ENCODE measurements around the gene COA8. TPM values are rescaled to one million over a fixed set of nuclear protein-coding genes. Genes with fewer than 3 reads are reported as not detected.

Gene COA8
- polyA plus RNA-seq, 3 donors, result 13.2 to 58.1 (median 52.3) TPM

DNA sequence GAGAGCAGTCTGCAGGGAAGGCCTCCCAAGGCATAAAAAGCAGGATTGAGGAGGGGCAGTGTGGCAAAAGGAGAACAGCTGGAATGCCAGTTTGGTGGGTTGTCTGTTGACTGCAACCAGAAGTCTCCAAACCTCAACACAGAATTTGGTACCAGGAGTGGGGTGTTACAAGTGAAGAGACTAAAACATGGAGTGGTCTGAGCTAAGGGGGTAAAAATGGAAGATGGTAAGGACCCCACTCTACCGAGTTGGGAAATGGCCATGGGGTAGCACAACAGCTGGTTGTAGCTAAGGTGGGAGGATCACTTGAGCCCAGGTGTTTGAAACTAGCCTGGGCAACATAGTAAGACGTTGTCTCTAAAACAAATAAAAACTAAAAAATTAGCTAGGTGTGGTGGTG, 48.5 kb downstream of the COA8 start:
- Histone ChIP-seq H3K79me2 (ENCODE audit: insufficient read depth, low read length) (no peaks in the 10 kb centered on the region), H2AFZ (ENCODE audit: insufficient read depth, low read depth, low read length, poor library complexity, severe bottlenecking) (no peak overlapping the region), H3K27ac (ENCODE audit: low read depth in 1 of 2, low read length in 2 of 2) (no peak overlapping the region), H3K4me3 (replicated peaks in 1 of 3; ENCODE audit: low read depth in 2 of 3, low read length in 3 of 3) (no peak overlapping the region), H3K27me3 (ENCODE audit: control insufficient read depth in 2 of 2, insufficient read depth in 2 of 2, low read length in 2 of 2) (peaks cover 0 to 19% of the 10 kb centered on the region in 2 donors), H3K9me3 (replicated peaks in 1 of 2; ENCODE audit: control insufficient read depth in 1 of 2, insufficient read depth in 1 of 2, low read length in 2 of 2) (peaks cover 10 to 19% of the 10 kb centered on the region in 2 donors), H3K4me1 (ENCODE audit: control insufficient read depth in 1 of 2, insufficient read depth in 2 of 2, low read length in 2 of 2) (peaks cover 23 to 25% of the 10 kb centered on the region in 2 donors), H3K9ac (ENCODE audit: insufficient read depth, low read length, poor library complexity, severe bottlenecking) (no peak overlapping the region), H3K36me3 (replicated peaks in 1 of 2; ENCODE audit: control insufficient read depth in 1 of 2, insufficient read depth in 2 of 2, low read length in 2 of 2) (no peaks in the 10 kb centered on the region), H4K20me1 (ENCODE audit: insufficient read depth, low read length) (no peaks in the 10 kb centered on the region), H3K4me2 (replicated peaks; ENCODE audit: extremely low read depth, low read length, poor library complexity, severe bottlenecking) (no peak overlapping the region)
- Mint-ChIP-seq H3K27ac (no peak overlapping the region), H3K4me1 (peaks cover 26% of the 10 kb centered on the region), H3K36me3 (peaks cover 4 to 8% of the 10 kb centered on the region in 2 donors), H3K4me3 (no peak overlapping the region), H3K9me3 (peaks cover 11 to 30% (median 18%) of the 10 kb centered on the region in 7 donors), H3K27me3 (ENCODE audit: low read depth in 3 of 3) (peaks cover 22 to 42% (median 31%) of the 10 kb centered on the region in 3 donors)
- TF ChIP-seq, protein P1, sequence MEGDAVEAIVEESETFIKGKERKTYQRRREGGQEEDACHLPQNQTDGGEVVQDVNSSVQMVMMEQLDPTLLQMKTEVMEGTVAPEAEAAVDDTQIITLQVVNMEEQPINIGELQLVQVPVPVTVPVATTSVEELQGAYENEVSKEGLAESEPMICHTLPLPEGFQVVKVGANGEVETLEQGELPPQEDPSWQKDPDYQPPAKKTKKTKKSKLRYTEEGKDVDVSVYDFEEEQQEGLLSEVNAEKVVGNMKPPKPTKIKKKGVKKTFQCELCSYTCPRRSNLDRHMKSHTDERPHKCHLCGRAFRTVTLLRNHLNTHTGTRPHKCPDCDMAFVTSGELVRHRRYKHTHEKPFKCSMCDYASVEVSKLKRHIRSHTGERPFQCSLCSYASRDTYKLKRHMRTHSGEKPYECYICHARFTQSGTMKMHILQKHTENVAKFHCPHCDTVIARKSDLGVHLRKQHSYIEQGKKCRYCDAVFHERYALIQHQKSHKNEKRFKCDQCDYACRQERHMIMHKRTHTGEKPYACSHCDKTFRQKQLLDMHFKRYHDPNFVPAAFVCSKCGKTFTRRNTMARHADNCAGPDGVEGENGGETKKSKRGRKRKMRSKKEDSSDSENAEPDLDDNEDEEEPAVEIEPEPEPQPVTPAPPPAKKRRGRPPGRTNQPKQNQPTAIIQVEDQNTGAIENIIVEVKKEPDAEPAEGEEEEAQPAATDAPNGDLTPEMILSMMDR (IDR thresholded peaks at IDR 0.05), result no peak
- intact Hi-C loops (cut with micrococcal nuclease), result no loop called here
- no peak for DNase-seq
- 100% methylated on average over 1 of the region's 2 CpGs for WGBS (ENCODE audit: insufficient coverage)

DNA sequence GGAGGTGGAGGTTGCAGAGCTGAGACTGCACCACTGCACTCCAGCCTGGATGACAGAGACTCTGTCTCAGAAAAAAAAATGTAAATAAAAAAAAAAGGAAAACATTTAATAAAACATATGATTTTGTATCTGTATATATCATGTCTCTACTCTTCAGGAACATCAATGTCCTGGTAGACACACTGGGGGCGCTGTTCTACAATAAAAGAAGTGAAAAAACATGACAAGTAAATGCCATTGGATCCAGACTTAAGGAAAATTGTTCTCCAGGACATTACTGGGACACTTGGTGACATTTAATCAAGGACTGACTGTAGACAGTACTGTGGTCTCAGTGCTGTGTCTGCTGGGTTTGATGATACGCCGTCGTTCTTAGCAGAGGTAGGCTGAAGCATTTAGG, 50.8 kb downstream of the COA8 start:
- H3K36me3 ChIP-seq (replicated peaks in 1 of 2; ENCODE audit: control insufficient read depth in 1 of 2, insufficient read depth in 2 of 2, low read length in 2 of 2), result no peaks in the 10 kb centered on the region
- no peak overlapping the region for H3K9ac ChIP-seq (ENCODE audit: insufficient read depth, low read length, poor library complexity, severe bottlenecking)
- Mint-ChIP-seq H3K36me3 (peaks cover 4 to 8% of the 10 kb centered on the region in 2 donors), H3K9me3 (peaks cover 11 to 30% (median 18%) of the 10 kb centered on the region in 7 donors), H3K27me3 (ENCODE audit: low read depth in 3 of 3) (peaks cover 12 to 26% (median 21%) of the 10 kb centered on the region in 3 donors), H3K4me1 (peaks cover 5% of the 10 kb centered on the region), H3K27ac (no peak overlapping the region), H3K4me3 (no peak overlapping the region)
- no peak for DNase-seq
- peaks cover 0 to 11% of the 10 kb centered on the region in 2 donors for H3K27me3 ChIP-seq (ENCODE audit: control insufficient read depth in 2 of 2, insufficient read depth in 2 of 2, low read length in 2 of 2)
- H3K4me2 ChIP-seq (replicated peaks; ENCODE audit: extremely low read depth, low read length, poor library complexity, severe bottlenecking), result no peak overlapping the region
- no peak overlapping the region for H3K4me3 ChIP-seq (replicated peaks in 1 of 3; ENCODE audit: low read depth in 2 of 3, low read length in 3 of 3)
- H4K20me1 ChIP-seq (ENCODE audit: insufficient read depth, low read length), result no peaks in the 10 kb centered on the region
- intact Hi-C loops (cut with micrococcal nuclease), result no loop called here
- WGBS (ENCODE audit: insufficient coverage), result no CpG with 5 or more reads among the region's 4 CpGs
- H3K4me1 ChIP-seq (ENCODE audit: control insufficient read depth in 1 of 2, insufficient read depth in 2 of 2, low read length in 2 of 2), result peaks cover 1 to 5% of the 10 kb centered on the region in 2 donors
- peaks cover 10 to 19% of the 10 kb centered on the region in 2 donors for H3K9me3 ChIP-seq (replicated peaks in 1 of 2; ENCODE audit: control insufficient read depth in 1 of 2, insufficient read depth in 1 of 2, low read length in 2 of 2)
- no peak overlapping the region for H3K27ac ChIP-seq (ENCODE audit: low read depth in 1 of 2, low read length in 2 of 2)
- no peaks in the 10 kb centered on the region for H3K79me2 ChIP-seq (ENCODE audit: insufficient read depth, low read length)
- TF ChIP-seq, protein P1 (IDR thresholded peaks at IDR 0.05), result no peak
- H2AFZ ChIP-seq (ENCODE audit: insufficient read depth, low read depth, low read length, poor library complexity, severe bottlenecking), result no peak overlapping the region
